MM.1S (cell line): ENCODE data around the gene BTBD1.
"Not testable (repeated sequence)": the region's sequence is repeated elsewhere in the genome, so short reads cannot be mapped to it uniquely, and the experiment has no call there.

Source experiments
- DNase-seq: peaks from one replicate; pipeline ENCODE4 v3.0.0-alpha.2; 2015
- H2AFZ ChIP-seq: fragments of 300-600 bp; sonication (generic); 2 replicates; pipeline ENCODE4 v1.6.0; 2016; ENCODE audit warnings: antibody characterized with exemption, low read length
- H3F3A ChIP-seq: fragments of 300-600 bp; sonication (generic); 2 replicates; pipeline ENCODE4 v1.6.1; 2016; ENCODE audit warnings: mild to moderate bottlenecking, antibody characterized with exemption, low read length, moderate library complexity, mixed read lengths; ENCODE audit not compliant: insufficient read depth
- H3K27ac ChIP-seq: fragments of 300-600 bp; sonication (generic); 2 replicates; pipeline ENCODE4 v1.5.1; 2016; ENCODE audit warnings: mild to moderate bottlenecking, low read length
- H3K27me3 ChIP-seq: fragments of 300-600 bp; sonication (generic); replicated peaks from 2 replicates; pipeline ENCODE4 v1.6.0; 2016; ENCODE audit warnings: low read length; ENCODE audit not compliant: insufficient read depth
- H3K36me3 ChIP-seq: fragments of 300-600 bp; sonication (generic); replicated peaks from 2 replicates; pipeline ENCODE4 v1.6.1; 2016; ENCODE audit warnings: mild to moderate bottlenecking, low read length, mixed read lengths; ENCODE audit not compliant: insufficient read depth
- H3K4me1 ChIP-seq: fragments of 300-600 bp; sonication (generic); 2 replicates; pipeline ENCODE4 v1.6.1; 2016; ENCODE audit warnings: low read length, mixed read lengths
- H3K4me2 ChIP-seq: fragments of 300-600 bp; sonication (generic); 2 replicates; pipeline ENCODE4 v1.6.0; 2016; ENCODE audit warnings: low read depth, low read length
- H3K4me3 ChIP-seq: fragments of 300-600 bp; sonication (generic); 2 replicates; pipeline ENCODE4 v1.5.1; 2016; ENCODE audit warnings: low read length, mixed read lengths
- H3K79me2 ChIP-seq: fragments of 300-600 bp; sonication (generic); 2 replicates; pipeline ENCODE4 v1.6.1; 2016; ENCODE audit warnings: mixed run types, low read length, mixed read lengths
- H3K9ac ChIP-seq: fragments of 300-600 bp; sonication (generic); 2 replicates; pipeline ENCODE4 v1.6.1; 2016; ENCODE audit warnings: low read length, mixed read lengths
- H3K9me2 ChIP-seq: fragments of 300-600 bp; sonication (generic); replicated peaks from 2 replicates; pipeline ENCODE4 v1.6.1; 2016; ENCODE audit warnings: mild to moderate bottlenecking, low read length, mixed read lengths; ENCODE audit not compliant: insufficient read depth
- H3K9me3 ChIP-seq: fragments of 300-600 bp; sonication (generic); replicated peaks from 2 replicates; pipeline ENCODE4 v1.6.1; 2016; ENCODE audit warnings: mild to moderate bottlenecking, low read length, mixed read lengths; ENCODE audit not compliant: insufficient read depth
- H4K20me1 ChIP-seq: fragments of 300-600 bp; sonication (generic); 2 replicates; pipeline ENCODE4 v1.6.1; 2016; ENCODE audit warnings: mild to moderate bottlenecking, low read length, moderate library complexity, mixed read lengths; ENCODE audit not compliant: insufficient read depth
- CTCF ChIP-seq: fragments of 300-600 bp; sonication (generic); IDR thresholded peaks from 2 replicates; pipeline ENCODE4 v1.5.1; 2016; ENCODE audit warnings: antibody characterized with exemption, low read length, mixed read lengths
- EZH2 ChIP-seq: fragments of 300-600 bp; sonication (generic); optimal IDR thresholded peaks from 2 replicates; pipeline ENCODE3; 2017; ENCODE audit warnings: low read depth, mild to moderate bottlenecking, antibody characterized with exemption, low read length, mixed read lengths
- EZH2phosphoT487 ChIP-seq: fragments of 300-600 bp; sonication (generic); IDR thresholded peaks from 2 replicates; pipeline ENCODE4 v1.6.1; 2018; ENCODE audit warnings: antibody characterized with exemption, low read length

BTBD1 gene

GRCh38 chr15:83044156-83044555, 22.9 kb downstream of the BTBD1 start:
- Histone ChIP-seq H3F3A (no peaks in the 10 kb centered on the region), H3K4me3 (no peak overlapping the region), H3K9me3 (no peaks in the 10 kb centered on the region), H2AFZ (no peak overlapping the region), H3K4me2 (no peak overlapping the region), H4K20me1 (no peaks in the 10 kb centered on the region; the same call in 1 of the 2 replicates), H3K79me2 (peaks cover 64% of the 10 kb centered on the region), H3K27me3 (no peaks in the 10 kb centered on the region), H3K9ac (no peak overlapping the region), H3K36me3 (peaks cover 8% of the 10 kb centered on the region; the same call in 1 of the 2 replicates), H3K9me2 (no peaks in the 10 kb centered on the region), H3K27ac (no peak overlapping the region), H3K4me1 (no peaks in the 10 kb centered on the region)
- no peak for DNase-seq
- no peak for TF ChIP-seq EZH2
- TF ChIP-seq EZH2phosphoT487, result no peak
- TF ChIP-seq CTCF, result no peak

- peaks cover 8% of the 10 kb centered on the region; the same call in 1 of the 2 replicates for H3K36me3 ChIP-seq
- no peak overlapping the region for H2AFZ ChIP-seq
- no peak for DNase-seq
- H3K4me3 ChIP-seq, result no peak overlapping the region
- no peaks in the 10 kb centered on the region for H3K9me3 ChIP-seq
- H3K79me2 ChIP-seq, result peaks cover 88% of the 10 kb centered on the region
- H3K9me2 ChIP-seq, result no peaks in the 10 kb centered on the region
- H3K4me2 ChIP-seq, result no peak overlapping the region
- TF ChIP-seq EZH2phosphoT487 (no peak), EZH2 (no peak)
- H3K27ac ChIP-seq, result no peak overlapping the region
- H3K9ac ChIP-seq, result no peak overlapping the region
- H3K4me1 ChIP-seq, result no peaks in the 10 kb centered on the region
- no peaks in the 10 kb centered on the region for H3K27me3 ChIP-seq
- H3F3A ChIP-seq, result no peaks in the 10 kb centered on the region
- H4K20me1 ChIP-seq, result no peaks in the 10 kb centered on the region; the same call in none of the 2 replicates
These were observed 27.8 kb downstream of the BTBD1 start for GRCh38 chr15:83039206-83039605.

- H3K4me3 ChIP-seq, result no peak overlapping the region
- H2AFZ ChIP-seq, result no peak overlapping the region
- H3K27ac ChIP-seq, result no peak overlapping the region
- no peaks in the 10 kb centered on the region; the same call in none of the 2 replicates for H4K20me1 ChIP-seq
- no peaks in the 10 kb centered on the region for H3K27me3 ChIP-seq
- no peaks in the 10 kb centered on the region for H3K4me1 ChIP-seq
- H3K4me2 ChIP-seq, result no peak overlapping the region
- peaks cover 88% of the 10 kb centered on the region for H3K79me2 ChIP-seq
- DNase-seq, result no peak
- no peaks in the 10 kb centered on the region for H3K9me3 ChIP-seq
- H3K36me3 ChIP-seq, result peaks cover 4% of the 10 kb centered on the region; the same call in 1 of the 2 replicates
- TF ChIP-seq EZH2phosphoT487, result no peak
- no peak for TF ChIP-seq EZH2
- TF ChIP-seq CTCF, result no peak
- H3K9me2 ChIP-seq, result no peaks in the 10 kb centered on the region
- no peaks in the 10 kb centered on the region for H3F3A ChIP-seq
- H3K9ac ChIP-seq, result no peak overlapping the region
These were observed 30.8 kb downstream of the BTBD1 start for GRCh38 chr15:83036253-83036652.

GRCh38 chr15:83031234-83031633, 35.8 kb downstream of the BTBD1 start:
- not testable (repeated sequence) for H3K27me3 ChIP-seq, H3K4me1 ChIP-seq

More at GRCh38 chr15:83031234-83031633, 35.8 kb downstream of the BTBD1 start:
- H2AFZ ChIP-seq, H3F3A ChIP-seq, H3K9me3 ChIP-seq, H3K27ac ChIP-seq, DNase-seq, H3K9me2 ChIP-seq, H3K36me3 ChIP-seq, H3K4me2 ChIP-seq, H3K9ac ChIP-seq, H4K20me1 ChIP-seq, H3K4me3 ChIP-seq: not testable (repeated sequence)
- H3K79me2 ChIP-seq, result peaks cover 62% of the 10 kb centered on the region
